GM23338 (cell line): Measurements from ENCODE around the gene RASGRF2.

Source experiments
- POLR2AphosphoS5 ChIP-seq: IDR thresholded peaks from 2 replicates; pipeline ENCODE4 v1.6.1; 2016; ENCODE audit warnings: antibody characterized with exemption, low read depth
- TF ChIP-seq, protein P1 (sequence below), 2 experiments: fragments of 200-600 bp in 1 of 2; sonication (generic) in 1 of 2; conservative IDR thresholded peaks; 2 replicates each; pipeline versions ENCODE4 v1.5.1 to v1.6.1; 2016 to 2017; ENCODE audit warnings: antibody characterized with exemption in 2 of 2, low read depth in 2 of 2, mild to moderate bottlenecking in 2 of 2, moderate library complexity in 1 of 2

DNA sequence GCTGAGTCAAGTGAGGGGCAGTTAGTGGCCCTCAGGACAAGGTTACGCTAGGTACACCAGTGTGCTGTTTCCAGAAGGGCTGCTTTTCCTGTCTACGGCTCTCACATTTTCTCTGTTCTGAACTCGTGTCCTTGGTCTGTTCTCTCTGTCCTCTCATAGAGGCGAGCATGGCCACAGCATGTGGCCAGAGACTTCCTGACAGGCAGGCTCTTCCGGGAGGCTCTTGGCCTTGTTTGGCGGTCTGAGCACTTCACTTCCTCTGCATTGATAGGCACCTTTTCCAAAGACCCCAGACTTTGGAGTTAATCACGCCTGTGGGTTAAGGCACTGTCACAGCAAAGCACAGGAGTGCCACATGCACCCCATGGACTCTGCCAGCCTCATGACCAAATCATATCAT lies 274.1 kb downstream of the RASGRF2 start:
- TF ChIP-seq, protein P1, sequence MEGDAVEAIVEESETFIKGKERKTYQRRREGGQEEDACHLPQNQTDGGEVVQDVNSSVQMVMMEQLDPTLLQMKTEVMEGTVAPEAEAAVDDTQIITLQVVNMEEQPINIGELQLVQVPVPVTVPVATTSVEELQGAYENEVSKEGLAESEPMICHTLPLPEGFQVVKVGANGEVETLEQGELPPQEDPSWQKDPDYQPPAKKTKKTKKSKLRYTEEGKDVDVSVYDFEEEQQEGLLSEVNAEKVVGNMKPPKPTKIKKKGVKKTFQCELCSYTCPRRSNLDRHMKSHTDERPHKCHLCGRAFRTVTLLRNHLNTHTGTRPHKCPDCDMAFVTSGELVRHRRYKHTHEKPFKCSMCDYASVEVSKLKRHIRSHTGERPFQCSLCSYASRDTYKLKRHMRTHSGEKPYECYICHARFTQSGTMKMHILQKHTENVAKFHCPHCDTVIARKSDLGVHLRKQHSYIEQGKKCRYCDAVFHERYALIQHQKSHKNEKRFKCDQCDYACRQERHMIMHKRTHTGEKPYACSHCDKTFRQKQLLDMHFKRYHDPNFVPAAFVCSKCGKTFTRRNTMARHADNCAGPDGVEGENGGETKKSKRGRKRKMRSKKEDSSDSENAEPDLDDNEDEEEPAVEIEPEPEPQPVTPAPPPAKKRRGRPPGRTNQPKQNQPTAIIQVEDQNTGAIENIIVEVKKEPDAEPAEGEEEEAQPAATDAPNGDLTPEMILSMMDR (conservative IDR thresholded peaks at IDR 0.05; ENCODE audit: low read depth in 2 of 2): no peak
- no peak for TF ChIP-seq POLR2AphosphoS5
